Sigmoid colon (tissue), 7 donors: Measurements from ENCODE around the gene CEACAM1. TPM values are rescaled to one million over a fixed set of nuclear protein-coding genes. Genes with fewer than 3 reads are reported as not detected.

ENCODE experiments used
- DNase-seq: peaks from one replicate; pipeline ENCODE4 v3.0.0-alpha.2; 2019
- H3K27ac ChIP-seq, 4 donors: fragments of 200-600 bp; sonication (generic); one replicate each; pipeline ENCODE4 v1.5.1; 2016 to 2019; ENCODE audit warnings: mild to moderate bottlenecking in 1 of 4
- H3K27me3 ChIP-seq, 3 donors: fragments of 200-600 bp; sonication (generic); one replicate each; pipeline ENCODE4 v1.5.1; 2019; ENCODE audit warnings: mild to moderate bottlenecking in 1 of 3
- H3K36me3 ChIP-seq, 4 donors: fragments of 200-600 bp; sonication (generic); one replicate each; pipeline ENCODE4 v1.5.1; 2016 to 2019
- H3K4me1 ChIP-seq, 4 donors: fragments of 200-600 bp; sonication (generic); one replicate each; pipeline ENCODE4 v1.5.1; 2017 to 2019
- H3K4me3 ChIP-seq, 4 donors: fragments of 200-600 bp; sonication (generic); one replicate each; pipeline ENCODE4 v1.5.1; 2017 to 2019; ENCODE audit warnings: mild to moderate bottlenecking in 2 of 4, moderate library complexity in 1 of 4
- H3K9me3 ChIP-seq, 4 donors: fragments of 200-600 bp in 3 of 4; sonication (generic) in 3 of 4; one replicate each; pipeline versions ENCODE4 v1.5.1 to v1.6.1; 2013 to 2019
- EP300 ChIP-seq, 4 donors: sonication (generic); formaldehyde crosslinking; IDR thresholded peaks; one replicate each; pipeline ENCODE4 v1.6.1; 2017; ENCODE audit warnings: antibody characterized with exemption in 4 of 4
- POLR2A ChIP-seq, 2 donors: fragments of 450-650 bp; IDR thresholded peaks; one replicate each; pipeline ENCODE4 v1.6.1; 2016; ENCODE audit warnings: antibody characterized with exemption in 2 of 2, mild to moderate bottlenecking in 2 of 2, moderate library complexity in 2 of 2
- POLR2AphosphoS5 ChIP-seq, 4 donors: sonication (generic); formaldehyde crosslinking; IDR thresholded peaks; one replicate each; pipeline ENCODE4 v1.6.1; 2017; ENCODE audit warnings: antibody characterized with exemption in 4 of 4
- WGBS, 2 donors: extraction: QIAGEN DNeasy Blood & Tissue Kit; methylation state at CpG; one replicate each; pipeline ENCODE4 v1.1.7; 2013; 5-methylcytosine and 5-hydroxymethylcytosine counted together
- intact Hi-C: fragments of 100-400 bp; cut with DNase I; formaldehyde crosslinking; loops from one replicate; pipeline ENCODE4 v1.15.1; 2023
- polyA plus RNA-seq, 3 donors: library from polyadenylated mRNA; stranded (reverse); fragments of 200-250 nt; gene quantifications; one replicate each; pipeline ENCODE4 v1.2.3, GENCODE V29; 2013
- total RNA-seq, 4 donors: library from RNA; depleted of rRNA; stranded (reverse); fragments of >200 nt; gene quantifications; one replicate each; pipeline ENCODE4 v1.1.0, GENCODE V29; 2016
- TF ChIP-seq, protein P1 (sequence below), 4 experiments: fragments of 450-650 bp in 3 of 4; fragments of 200-600 bp in 1 of 4; IDR thresholded peaks; one replicate each; pipeline ENCODE4 v1.5.1; 2016 to 2019; ENCODE audit warnings: antibody characterized with exemption in 4 of 4, mild to moderate bottlenecking in 3 of 4, moderate library complexity in 2 of 4
- donor health status: healthy with polysubstance abuse.
- donor health status: Bipolar disorder and iron deficiency.
- donor health status: healthy.

The CEACAM1 gene
- total and polyA plus RNA-seq, 7 donors = 0.55 to 444 (median 2.4) TPM

- Histone ChIP-seq H3K4me1 (no peaks in the 10 kb centered on the region), H3K27ac (no peak overlapping the region), H3K36me3 (no peaks in the 10 kb centered on the region), H3K9me3 (no peaks in the 10 kb centered on the region), H3K4me3 (no peak overlapping the region), H3K27me3 (no peaks in the 10 kb centered on the region)
- intact Hi-C loops = no loop called here
- WGBS, 2 donors = 10 to 61% methylated on average over 3 of the region's 3 CpGs
- no peak for TF ChIP-seq POLR2A (IDR thresholded peaks at IDR 0.05)
- TF ChIP-seq, protein P1, sequence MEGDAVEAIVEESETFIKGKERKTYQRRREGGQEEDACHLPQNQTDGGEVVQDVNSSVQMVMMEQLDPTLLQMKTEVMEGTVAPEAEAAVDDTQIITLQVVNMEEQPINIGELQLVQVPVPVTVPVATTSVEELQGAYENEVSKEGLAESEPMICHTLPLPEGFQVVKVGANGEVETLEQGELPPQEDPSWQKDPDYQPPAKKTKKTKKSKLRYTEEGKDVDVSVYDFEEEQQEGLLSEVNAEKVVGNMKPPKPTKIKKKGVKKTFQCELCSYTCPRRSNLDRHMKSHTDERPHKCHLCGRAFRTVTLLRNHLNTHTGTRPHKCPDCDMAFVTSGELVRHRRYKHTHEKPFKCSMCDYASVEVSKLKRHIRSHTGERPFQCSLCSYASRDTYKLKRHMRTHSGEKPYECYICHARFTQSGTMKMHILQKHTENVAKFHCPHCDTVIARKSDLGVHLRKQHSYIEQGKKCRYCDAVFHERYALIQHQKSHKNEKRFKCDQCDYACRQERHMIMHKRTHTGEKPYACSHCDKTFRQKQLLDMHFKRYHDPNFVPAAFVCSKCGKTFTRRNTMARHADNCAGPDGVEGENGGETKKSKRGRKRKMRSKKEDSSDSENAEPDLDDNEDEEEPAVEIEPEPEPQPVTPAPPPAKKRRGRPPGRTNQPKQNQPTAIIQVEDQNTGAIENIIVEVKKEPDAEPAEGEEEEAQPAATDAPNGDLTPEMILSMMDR (IDR thresholded peaks at IDR 0.05) = no peak
- no peak for DNase-seq
Observed at GRCh38 chr19:42468273-42468796, 59.9 kb downstream of the CEACAM1 start.

DNA sequence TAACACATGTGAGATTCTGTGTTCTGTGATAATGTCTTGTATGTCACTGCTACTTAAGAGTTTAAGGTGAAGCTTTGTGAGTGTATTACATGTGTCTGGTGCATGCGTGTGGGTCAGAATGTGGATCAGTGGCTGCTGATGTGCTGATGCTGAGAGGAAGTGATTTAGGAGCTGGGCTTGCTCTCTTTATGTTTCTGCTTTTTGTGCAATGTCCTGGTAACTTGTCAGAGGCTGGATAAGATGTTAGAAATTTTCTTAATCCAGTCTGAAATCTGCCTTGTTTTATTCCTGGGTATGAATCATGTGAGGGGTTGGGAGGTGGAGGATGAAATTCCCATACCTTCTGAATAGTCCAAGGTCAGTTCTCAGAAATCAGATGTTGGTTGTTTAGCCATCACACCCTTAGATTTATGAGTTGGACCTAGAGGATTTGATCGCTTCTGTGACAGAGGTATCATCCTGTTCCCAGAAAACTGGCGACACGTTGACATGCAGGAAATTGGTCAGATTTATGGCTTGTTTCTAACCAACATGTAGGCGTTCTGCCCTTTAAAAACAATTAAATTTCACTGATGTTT lies 61.0 kb downstream of the CEACAM1 start:
- WGBS, 2 donors = 21 to 32% methylated on average over 5 of the region's 5 CpGs
- Histone ChIP-seq H3K36me3 (no peaks in the 10 kb centered on the region), H3K27ac (no peak overlapping the region), H3K4me3 (no peak overlapping the region), H3K4me1 (no peaks in the 10 kb centered on the region), H3K9me3 (no peaks in the 10 kb centered on the region), H3K27me3 (no peaks in the 10 kb centered on the region)
- intact Hi-C loops = no loop called here
- no peak for DNase-seq
- TF ChIP-seq POLR2AphosphoS5 (IDR thresholded peaks at IDR 0.05) (no peak), POLR2A (IDR thresholded peaks at IDR 0.05) (no peak), EP300 (IDR thresholded peaks at IDR 0.05) (no peak)
- TF ChIP-seq, protein P1 (IDR thresholded peaks at IDR 0.05) = no peak

DNA sequence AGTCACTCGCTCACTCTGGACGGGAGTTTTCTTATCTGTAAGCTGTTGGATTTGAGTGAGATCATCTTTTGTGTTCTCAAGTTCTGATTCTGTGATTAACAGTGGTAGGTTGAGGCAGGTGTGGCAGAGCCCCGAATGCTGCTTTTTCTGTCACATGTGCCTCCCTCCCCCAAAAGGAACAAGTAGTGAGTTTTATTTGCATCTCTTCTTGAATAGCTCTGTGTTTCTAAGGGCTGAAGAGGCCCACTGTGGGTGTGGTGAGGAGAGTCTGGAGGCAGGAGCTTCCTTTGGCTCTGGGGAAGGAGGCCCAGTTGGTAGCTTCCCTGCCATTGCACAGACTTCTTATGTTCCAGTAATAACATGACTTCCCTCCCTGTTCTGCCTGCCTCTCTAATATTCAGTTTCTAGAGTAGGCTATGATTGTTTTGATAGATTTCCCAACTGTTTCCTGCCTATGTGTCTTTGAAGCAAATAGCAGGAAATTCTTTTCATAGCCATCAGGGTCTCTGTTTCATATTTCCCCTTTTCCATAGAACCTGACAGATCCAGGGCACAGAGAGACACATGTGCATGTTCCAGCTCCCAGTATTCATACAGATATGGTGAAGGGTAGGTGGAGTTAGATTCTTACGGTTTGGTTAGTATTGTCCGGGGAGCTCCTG lies 61.6 kb downstream of the CEACAM1 start:
- Histone ChIP-seq H3K36me3 (no peaks in the 10 kb centered on the region), H3K27me3 (no peaks in the 10 kb centered on the region), H3K27ac (no peak overlapping the region), H3K4me3 (no peak overlapping the region), H3K9me3 (no peaks in the 10 kb centered on the region), H3K4me1 (no peaks in the 10 kb centered on the region)
- no peak for DNase-seq
- TF ChIP-seq EP300 (IDR thresholded peaks at IDR 0.05) (no peak), POLR2A (IDR thresholded peaks at IDR 0.05) (no peak), POLR2AphosphoS5 (IDR thresholded peaks at IDR 0.05) (no peak)
- TF ChIP-seq, protein P1 (IDR thresholded peaks at IDR 0.05) = no peak
- intact Hi-C loops = no loop called here
- 53 to 71% methylated on average over 5 of the region's 5 CpGs for WGBS, 2 donors

- WGBS, 2 donors = 64 to 91% methylated on average over 5 of the region's 5 CpGs
- no peaks in the 10 kb centered on the region for H3K27me3 ChIP-seq
- intact Hi-C loops = no loop called here
- TF ChIP-seq EP300 (IDR thresholded peaks at IDR 0.05) (no peak), POLR2A (IDR thresholded peaks at IDR 0.05) (no peak), POLR2AphosphoS5 (IDR thresholded peaks at IDR 0.05) (no peak)
- TF ChIP-seq, protein P1 (IDR thresholded peaks at IDR 0.05) = no peak
- no peak overlapping the region for H3K4me3 ChIP-seq
- H3K4me1 ChIP-seq = no peaks in the 10 kb centered on the region
- H3K27ac ChIP-seq = no peak overlapping the region
- no peaks in the 10 kb centered on the region for H3K36me3 ChIP-seq
- no peaks in the 10 kb centered on the region for H3K9me3 ChIP-seq
- no peak for DNase-seq
Observed at GRCh38 chr19:42465827-42466280, 62.4 kb downstream of the CEACAM1 start.
